HepG2 (cell line): ENCODE results near the gene NOL4L. TPM values are rescaled to one million over a fixed set of nuclear protein-coding genes. Genes with fewer than 3 reads are reported as not detected.

ENCODE experiments used
- LCORL ChIP-seq, 2 experiments: fragments of 450-650 bp in 1 of 2; sonication (generic) in 1 of 2; formaldehyde crosslinking in 1 of 2; IDR thresholded peaks; 2 replicates each; pipeline versions ENCODE4 v1.5.0 to v1.6.1; 2017 to 2020; ENCODE audit warnings: antibody characterized with exemption in 1 of 2, missing genetic modification reagents in 1 of 2
- SKI ChIP-seq: fragments of 450-650 bp; IDR thresholded peaks from one replicate; pipeline ENCODE4 v1.6.1; 2018; ENCODE audit warnings: mild to moderate bottlenecking; ENCODE audit not compliant: partially characterized antibody
- XRCC5 ChIP-seq: fragments of 200-400 bp; formaldehyde crosslinking; optimal IDR thresholded peaks from 2 replicates; pipeline ENCODE3; 2017; ENCODE audit warnings: mild to moderate bottlenecking, low read length
- YEATS4 ChIP-seq: sonication (generic); formaldehyde crosslinking; IDR thresholded peaks from 2 replicates; pipeline ENCODE4 v1.4.0; 2020; ENCODE audit warnings: missing genetic modification reagents, borderline replicate concordance
- ZNF432 ChIP-seq: sonication (generic); formaldehyde crosslinking; IDR thresholded peaks from 2 replicates; pipeline ENCODE4 v1.5.0; 2020; ENCODE audit warnings: missing genetic modification reagents, mild to moderate bottlenecking, borderline replicate concordance
- ZNF589 ChIP-seq: sonication (generic); formaldehyde crosslinking; conservative IDR thresholded peaks from 2 replicates; pipeline ENCODE4 v1.8.0; 2022; ENCODE audit warnings: mild to moderate bottlenecking, moderate library complexity, missing genetic modification reagents
- ZNF724P ChIP-seq: sonication (generic); formaldehyde crosslinking; IDR thresholded peaks from 2 replicates; pipeline ENCODE4 v1.8.0; 2022; ENCODE audit warnings: missing genetic modification reagents, borderline replicate concordance
- polyA plus RNA-seq, 8 experiments: library from polyadenylated mRNA; depleted of rRNA in 3 of 8; stranded (reverse) in 7 of 8; unstranded in 1 of 8; fragments of >200 nt; fragmentation: Illumina TruSeq in 4 of 8; extraction: Trizol in 4 of 8; gene quantifications; 2 replicates each; pipeline versions ENCODE4 v1.2.1 to v1.2.3, GENCODE V29; 2011 to 2016; ENCODE audit warnings: low read depth in 4 of 8, missing spikeins in 1 of 8, mixed read lengths in 1 of 8; ENCODE audit not compliant: insufficient read depth in 1 of 8
- total RNA-seq, 5 experiments: library from RNA; depleted of rRNA; stranded (reverse); fragments of >200 nt; fragmentation: Illumina TruSeq; extraction: Trizol; gene quantifications; 2 replicates each; pipeline ENCODE4 v1.2.3, GENCODE V29; 2016; ENCODE audit warnings: low read depth in 1 of 5
- TF ChIP-seq, protein P1 (sequence below): sonication (generic); formaldehyde crosslinking; IDR thresholded peaks from 2 replicates; pipeline ENCODE4 v1.4.0; 2020; ENCODE audit warnings: missing genetic modification reagents
- TF ChIP-seq, protein P2 (sequence below): sonication (generic); formaldehyde crosslinking; IDR thresholded peaks from 2 replicates; pipeline ENCODE4 v1.4.0; 2020; ENCODE audit warnings: missing genetic modification reagents, mild to moderate bottlenecking, borderline replicate concordance
- TF ChIP-seq, protein P3 (sequence below): sonication (generic); formaldehyde crosslinking; IDR thresholded peaks from 2 replicates; pipeline ENCODE4 v1.8.0; 2022; ENCODE audit warnings: missing genetic modification reagents, mild to moderate bottlenecking, inconsistent platforms, borderline replicate concordance
- TF ChIP-seq, protein P4 (sequence below): sonication (generic); formaldehyde crosslinking; IDR thresholded peaks from 2 replicates; pipeline ENCODE4 v1.5.1; 2020; ENCODE audit warnings: mild to moderate bottlenecking, missing genetic modification reagents, borderline replicate concordance
- TF ChIP-seq, protein P5 (sequence below): fragments of 450-650 bp; IDR thresholded peaks from 2 replicates; pipeline ENCODE4 v1.6.1; 2017; ENCODE audit warnings: mild to moderate bottlenecking

Gene NOL4L
- total and polyA plus RNA-seq, 2 of the 13 experiments (the other 11 are each of a cell fraction or from before 2014, with no cell fraction given), result 16.6 to 35.4 TPM

DNA sequence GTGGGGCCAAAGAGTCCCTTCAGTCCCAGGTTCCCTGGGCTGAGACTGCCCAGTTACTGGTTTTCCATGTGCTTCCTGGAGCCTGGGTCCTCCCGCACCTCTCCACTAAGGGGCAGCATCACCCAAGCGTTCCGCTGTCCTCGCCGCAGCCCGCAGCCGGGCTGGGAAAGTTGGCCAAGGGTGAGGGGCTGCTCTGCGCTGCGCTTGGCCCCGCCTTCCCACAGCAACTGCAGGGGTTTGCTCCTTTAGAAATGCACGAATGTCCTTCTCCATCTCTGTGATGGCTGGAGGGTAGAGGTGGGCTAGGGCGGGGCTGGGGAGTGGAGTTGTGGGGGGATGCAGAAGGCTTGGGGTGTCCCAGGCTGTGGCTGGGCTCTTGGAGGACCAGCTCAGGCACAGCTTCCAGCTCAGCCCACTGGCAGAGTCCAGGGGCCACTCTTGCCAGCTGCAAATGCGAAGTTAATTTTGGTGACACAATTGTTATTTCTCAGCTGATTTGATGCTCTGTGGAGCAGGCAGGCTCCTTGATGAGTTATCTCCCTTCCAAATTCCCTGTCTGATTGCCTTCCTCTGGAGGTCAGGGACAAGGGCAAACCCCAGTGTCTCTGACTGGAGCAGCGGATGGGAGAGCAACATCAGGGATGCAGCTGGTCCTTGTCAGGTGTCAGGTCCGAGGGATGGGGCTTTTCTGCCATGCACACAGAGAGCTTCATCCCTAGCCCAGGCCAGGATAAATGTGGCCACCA is 63.2 kb downstream of the NOL4L start (continued):
- TF ChIP-seq, protein P1, sequence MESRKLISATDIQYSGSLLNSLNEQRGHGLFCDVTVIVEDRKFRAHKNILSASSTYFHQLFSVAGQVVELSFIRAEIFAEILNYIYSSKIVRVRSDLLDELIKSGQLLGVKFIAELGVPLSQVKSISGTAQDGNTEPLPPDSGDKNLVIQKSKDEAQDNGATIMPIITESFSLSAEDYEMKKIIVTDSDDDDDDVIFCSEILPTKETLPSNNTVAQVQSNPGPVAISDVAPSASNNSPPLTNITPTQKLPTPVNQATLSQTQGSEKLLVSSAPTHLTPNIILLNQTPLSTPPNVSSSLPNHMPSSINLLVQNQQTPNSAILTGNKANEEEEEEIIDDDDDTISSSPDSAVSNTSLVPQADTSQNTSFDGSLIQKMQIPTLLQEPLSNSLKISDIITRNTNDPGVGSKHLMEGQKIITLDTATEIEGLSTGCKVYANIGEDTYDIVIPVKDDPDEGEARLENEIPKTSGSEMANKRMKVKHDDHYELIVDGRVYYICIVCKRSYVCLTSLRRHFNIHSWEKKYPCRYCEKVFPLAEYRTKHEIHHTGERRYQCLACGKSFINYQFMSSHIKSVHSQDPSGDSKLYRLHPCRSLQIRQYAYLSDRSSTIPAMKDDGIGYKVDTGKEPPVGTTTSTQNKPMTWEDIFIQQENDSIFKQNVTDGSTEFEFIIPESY (CRISPR knock-in tag), result no peak; the same call in 1 of the 2 replicates
- TF ChIP-seq, protein P2, sequence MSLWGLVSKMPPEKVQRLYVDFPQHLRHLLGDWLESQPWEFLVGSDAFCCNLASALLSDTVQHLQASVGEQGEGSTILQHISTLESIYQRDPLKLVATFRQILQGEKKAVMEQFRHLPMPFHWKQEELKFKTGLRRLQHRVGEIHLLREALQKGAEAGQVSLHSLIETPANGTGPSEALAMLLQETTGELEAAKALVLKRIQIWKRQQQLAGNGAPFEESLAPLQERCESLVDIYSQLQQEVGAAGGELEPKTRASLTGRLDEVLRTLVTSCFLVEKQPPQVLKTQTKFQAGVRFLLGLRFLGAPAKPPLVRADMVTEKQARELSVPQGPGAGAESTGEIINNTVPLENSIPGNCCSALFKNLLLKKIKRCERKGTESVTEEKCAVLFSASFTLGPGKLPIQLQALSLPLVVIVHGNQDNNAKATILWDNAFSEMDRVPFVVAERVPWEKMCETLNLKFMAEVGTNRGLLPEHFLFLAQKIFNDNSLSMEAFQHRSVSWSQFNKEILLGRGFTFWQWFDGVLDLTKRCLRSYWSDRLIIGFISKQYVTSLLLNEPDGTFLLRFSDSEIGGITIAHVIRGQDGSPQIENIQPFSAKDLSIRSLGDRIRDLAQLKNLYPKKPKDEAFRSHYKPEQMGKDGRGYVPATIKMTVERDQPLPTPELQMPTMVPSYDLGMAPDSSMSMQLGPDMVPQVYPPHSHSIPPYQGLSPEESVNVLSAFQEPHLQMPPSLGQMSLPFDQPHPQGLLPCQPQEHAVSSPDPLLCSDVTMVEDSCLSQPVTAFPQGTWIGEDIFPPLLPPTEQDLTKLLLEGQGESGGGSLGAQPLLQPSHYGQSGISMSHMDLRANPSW, result peak; percentile 66; the same call in 1 of the 2 replicates
- TF ChIP-seq ZNF724P, result peak; percentile 18; the same call in 1 of the 2 replicates
- peak; percentile 10 for TF ChIP-seq SKI
- TF ChIP-seq ZNF589 (CRISPR knock-in tag), result no peak
- TF ChIP-seq YEATS4 (CRISPR knock-in tag), result peak; percentile 30; the same call in 1 of the 2 replicates
- TF ChIP-seq, protein P3, sequence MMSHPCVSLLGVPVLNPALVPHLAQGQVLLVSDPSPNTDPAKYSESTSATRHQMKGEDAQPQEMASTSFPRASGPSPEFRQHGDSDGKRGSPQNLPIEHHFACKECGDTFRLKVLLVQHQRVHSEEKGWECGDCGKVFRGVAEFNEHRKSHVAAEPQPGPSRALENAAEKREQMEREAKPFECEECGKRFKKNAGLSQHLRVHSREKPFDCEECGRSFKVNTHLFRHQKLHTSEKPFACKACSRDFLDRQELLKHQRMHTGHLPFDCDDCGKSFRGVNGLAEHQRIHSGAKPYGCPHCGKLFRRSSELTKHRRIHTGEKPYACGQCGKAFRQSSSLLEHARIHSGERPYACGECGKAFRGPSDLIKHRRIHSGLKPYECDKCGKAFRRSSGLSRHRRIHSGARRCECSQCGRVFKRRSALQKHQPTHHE (CRISPR knock-in tag), result 0 out of 2 replicates have a peak, but pooled peaks have one; percentile 41
- TF ChIP-seq, protein P4, sequence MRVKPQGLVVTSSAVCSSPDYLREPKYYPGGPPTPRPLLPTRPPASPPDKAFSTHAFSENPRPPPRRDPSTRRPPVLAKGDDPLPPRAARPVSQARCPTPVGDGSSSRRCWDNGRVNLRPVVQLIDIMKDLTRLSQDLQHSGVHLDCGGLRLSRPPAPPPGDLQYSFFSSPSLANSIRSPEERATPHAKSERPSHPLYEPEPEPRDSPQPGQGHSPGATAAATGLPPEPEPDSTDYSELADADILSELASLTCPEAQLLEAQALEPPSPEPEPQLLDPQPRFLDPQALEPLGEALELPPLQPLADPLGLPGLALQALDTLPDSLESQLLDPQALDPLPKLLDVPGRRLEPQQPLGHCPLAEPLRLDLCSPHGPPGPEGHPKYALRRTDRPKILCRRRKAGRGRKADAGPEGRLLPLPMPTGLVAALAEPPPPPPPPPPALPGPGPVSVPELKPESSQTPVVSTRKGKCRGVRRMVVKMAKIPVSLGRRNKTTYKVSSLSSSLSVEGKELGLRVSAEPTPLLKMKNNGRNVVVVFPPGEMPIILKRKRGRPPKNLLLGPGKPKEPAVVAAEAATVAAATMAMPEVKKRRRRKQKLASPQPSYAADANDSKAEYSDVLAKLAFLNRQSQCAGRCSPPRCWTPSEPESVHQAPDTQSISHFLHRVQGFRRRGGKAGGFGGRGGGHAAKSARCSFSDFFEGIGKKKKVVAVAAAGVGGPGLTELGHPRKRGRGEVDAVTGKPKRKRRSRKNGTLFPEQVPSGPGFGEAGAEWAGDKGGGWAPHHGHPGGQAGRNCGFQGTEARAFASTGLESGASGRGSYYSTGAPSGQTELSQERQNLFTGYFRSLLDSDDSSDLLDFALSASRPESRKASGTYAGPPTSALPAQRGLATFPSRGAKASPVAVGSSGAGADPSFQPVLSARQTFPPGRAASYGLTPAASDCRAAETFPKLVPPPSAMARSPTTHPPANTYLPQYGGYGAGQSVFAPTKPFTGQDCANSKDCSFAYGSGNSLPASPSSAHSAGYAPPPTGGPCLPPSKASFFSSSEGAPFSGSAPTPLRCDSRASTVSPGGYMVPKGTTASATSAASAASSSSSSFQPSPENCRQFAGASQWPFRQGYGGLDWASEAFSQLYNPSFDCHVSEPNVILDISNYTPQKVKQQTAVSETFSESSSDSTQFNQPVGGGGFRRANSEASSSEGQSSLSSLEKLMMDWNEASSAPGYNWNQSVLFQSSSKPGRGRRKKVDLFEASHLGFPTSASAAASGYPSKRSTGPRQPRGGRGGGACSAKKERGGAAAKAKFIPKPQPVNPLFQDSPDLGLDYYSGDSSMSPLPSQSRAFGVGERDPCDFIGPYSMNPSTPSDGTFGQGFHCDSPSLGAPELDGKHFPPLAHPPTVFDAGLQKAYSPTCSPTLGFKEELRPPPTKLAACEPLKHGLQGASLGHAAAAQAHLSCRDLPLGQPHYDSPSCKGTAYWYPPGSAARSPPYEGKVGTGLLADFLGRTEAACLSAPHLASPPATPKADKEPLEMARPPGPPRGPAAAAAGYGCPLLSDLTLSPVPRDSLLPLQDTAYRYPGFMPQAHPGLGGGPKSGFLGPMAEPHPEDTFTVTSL (CRISPR knock-in tag), result peak; percentile 41; the same call in 1 of the 2 replicates
- TF ChIP-seq XRCC5, result peak; percentile 90
- TF ChIP-seq, protein P5, sequence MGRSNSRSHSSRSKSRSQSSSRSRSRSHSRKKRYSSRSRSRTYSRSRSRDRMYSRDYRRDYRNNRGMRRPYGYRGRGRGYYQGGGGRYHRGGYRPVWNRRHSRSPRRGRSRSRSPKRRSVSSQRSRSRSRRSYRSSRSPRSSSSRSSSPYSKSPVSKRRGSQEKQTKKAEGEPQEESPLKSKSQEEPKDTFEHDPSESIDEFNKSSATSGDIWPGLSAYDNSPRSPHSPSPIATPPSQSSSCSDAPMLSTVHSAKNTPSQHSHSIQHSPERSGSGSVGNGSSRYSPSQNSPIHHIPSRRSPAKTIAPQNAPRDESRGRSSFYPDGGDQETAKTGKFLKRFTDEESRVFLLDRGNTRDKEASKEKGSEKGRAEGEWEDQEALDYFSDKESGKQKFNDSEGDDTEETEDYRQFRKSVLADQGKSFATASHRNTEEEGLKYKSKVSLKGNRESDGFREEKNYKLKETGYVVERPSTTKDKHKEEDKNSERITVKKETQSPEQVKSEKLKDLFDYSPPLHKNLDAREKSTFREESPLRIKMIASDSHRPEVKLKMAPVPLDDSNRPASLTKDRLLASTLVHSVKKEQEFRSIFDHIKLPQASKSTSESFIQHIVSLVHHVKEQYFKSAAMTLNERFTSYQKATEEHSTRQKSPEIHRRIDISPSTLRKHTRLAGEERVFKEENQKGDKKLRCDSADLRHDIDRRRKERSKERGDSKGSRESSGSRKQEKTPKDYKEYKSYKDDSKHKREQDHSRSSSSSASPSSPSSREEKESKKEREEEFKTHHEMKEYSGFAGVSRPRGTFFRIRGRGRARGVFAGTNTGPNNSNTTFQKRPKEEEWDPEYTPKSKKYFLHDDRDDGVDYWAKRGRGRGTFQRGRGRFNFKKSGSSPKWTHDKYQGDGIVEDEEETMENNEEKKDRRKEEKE, result no peak
- no peak for TF ChIP-seq LCORL (IDR thresholded peaks at IDR 0.05)
- TF ChIP-seq LCORL (CRISPR knock-in tag; IDR thresholded peaks at IDR 0.05), result peak; percentile 96
- TF ChIP-seq ZNF432, result no peak
